ENCODE measurements around the gene TNFRSF18.

The TNFRSF18 gene

DNA sequence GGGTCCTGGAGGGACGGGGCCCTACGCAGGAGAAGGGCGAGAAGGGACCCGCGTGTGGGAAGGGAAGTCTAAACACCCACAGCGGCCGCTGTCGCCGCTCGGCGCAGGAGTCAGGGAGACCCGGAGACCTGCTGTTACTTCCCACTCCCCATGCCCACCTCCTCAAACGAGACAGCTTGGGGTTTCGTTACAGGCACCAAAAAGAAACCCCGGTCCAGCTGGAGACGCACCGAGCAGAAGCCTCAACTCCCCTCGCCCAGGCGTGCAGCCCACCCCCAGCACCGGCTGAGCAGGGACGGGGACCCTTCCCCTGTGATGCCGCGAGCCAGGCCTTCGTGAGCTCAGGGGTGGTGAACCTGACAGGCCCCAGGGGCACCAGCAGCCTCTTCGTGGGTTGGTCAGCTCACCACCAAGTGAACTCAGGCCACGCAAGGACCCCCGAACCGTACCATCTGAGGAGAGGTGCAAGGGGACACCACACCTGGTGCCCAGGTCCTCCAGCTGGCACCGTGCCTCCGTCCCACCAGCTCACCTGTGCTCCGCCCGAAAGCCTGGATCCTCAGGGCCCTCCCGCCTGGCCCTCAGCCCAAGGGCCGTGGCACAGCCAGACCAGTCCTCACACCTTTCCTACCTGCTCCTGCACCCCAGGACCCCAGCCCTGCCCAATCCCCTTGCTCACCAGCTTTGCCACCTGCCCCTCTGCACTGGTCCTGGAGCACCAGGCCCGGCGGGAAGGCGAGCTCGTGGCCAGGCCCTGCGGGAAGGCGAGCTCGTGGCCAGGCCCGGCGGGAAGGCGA, 20.4 kb upstream of the TNFRSF18 start:
- TF ChIP-seq CTCF (IDR thresholded peaks at IDR 0.05; ENCODE audit: control insufficient read depth, extremely low read depth, insufficient read depth): no peak
- no peak for DNase-seq (ENCODE audit: low read depth)
- no peak overlapping the region for H3K4me3 ChIP-seq (ENCODE audit: low read depth, low read length)

- no peak for TF ChIP-seq CTCF (IDR thresholded peaks at IDR 0.05; ENCODE audit: control insufficient read depth, extremely low read depth, insufficient read depth)
- no peak overlapping the region for H3K4me3 ChIP-seq (ENCODE audit: low read depth, low read length)
- no peak for DNase-seq (ENCODE audit: low read depth)
These were observed 19.5 kb upstream of the TNFRSF18 start for GRCh38 chr1:1225913-1226312.

DNA sequence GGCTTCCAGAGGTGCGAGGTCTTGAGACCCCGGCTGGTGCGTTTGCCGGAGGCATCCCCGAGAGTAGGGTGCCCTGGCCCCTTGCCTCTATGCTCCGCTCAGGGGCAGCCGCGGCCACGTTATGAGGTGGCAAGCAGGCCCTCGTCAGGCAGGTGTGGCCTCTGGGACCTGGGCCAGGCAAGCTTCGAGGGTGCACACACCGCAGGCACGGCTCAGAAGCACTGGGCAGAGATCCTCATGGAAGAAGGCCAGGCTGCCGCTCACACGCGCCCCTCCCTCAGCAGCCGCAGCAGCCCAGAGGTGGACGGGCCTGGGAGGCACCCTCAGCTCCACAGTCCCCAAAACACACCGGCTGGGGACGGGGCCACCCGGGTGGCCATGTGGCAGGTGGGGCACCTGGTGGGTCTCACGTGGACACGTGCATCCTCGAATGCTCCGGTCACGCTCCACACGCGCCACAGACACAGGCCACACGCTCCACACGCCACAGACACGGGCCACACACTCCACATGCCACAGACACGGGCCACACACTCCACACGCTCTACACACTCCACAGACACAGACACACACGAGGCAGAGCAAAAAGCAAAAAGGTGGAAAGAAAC, 18.9 kb upstream of the TNFRSF18 start:
- DNase-seq (ENCODE audit: low read depth): no peak
- no peak for TF ChIP-seq CTCF (IDR thresholded peaks at IDR 0.05; ENCODE audit: control insufficient read depth, extremely low read depth, insufficient read depth)
- H3K4me3 ChIP-seq (ENCODE audit: low read depth, low read length): no peak overlapping the region

DNA sequence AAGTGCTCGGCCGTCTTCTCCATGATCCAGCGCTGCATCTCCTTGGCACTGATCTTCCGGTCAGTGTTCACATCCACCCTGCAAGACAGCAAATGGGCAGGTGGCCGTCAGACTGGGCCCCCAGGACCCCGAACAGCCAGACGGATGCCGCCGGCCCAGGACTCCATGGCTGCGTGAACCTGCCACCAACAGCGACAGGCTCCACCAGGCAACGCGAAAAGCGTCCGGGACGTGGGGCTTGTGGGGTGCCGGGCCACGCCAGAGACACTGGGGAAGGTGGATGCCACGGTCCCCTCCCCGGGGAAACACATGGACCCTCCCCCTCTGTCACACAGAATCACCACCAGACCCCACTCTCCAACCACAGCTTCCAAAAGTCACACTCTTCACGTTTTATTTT, 17.5 kb upstream of the TNFRSF18 start:
- H3K4me3 ChIP-seq (ENCODE audit: low read depth, low read length): no peak overlapping the region
- no peak for TF ChIP-seq CTCF (IDR thresholded peaks at IDR 0.05; ENCODE audit: control insufficient read depth, extremely low read depth, insufficient read depth)
- DNase-seq (ENCODE audit: low read depth): no peak

DNA sequence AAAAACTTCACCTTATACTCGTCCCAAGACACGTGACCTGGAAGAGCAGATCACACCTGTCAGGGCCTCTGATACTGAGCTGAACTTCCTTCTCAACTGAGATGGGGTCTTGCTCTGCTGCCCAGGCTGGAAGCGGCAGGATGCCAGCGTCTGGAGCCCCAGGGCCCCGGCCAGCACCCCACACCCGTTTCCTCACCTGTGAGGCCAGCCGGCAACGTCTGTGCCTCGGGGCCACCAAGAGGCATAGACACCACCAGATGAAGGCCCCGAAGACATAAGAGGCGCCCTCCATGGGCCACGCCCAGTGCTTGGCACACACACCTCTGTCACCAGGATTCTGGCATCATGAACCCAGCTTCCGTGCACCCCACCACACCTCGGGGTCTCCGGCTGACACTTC, 16.9 kb upstream of the TNFRSF18 start:
- DNase-seq (ENCODE audit: low read depth): no peak
- H3K4me3 ChIP-seq (ENCODE audit: low read depth, low read length): no peak overlapping the region
- TF ChIP-seq CTCF (IDR thresholded peaks at IDR 0.05; ENCODE audit: control insufficient read depth, extremely low read depth, insufficient read depth): no peak

DNA sequence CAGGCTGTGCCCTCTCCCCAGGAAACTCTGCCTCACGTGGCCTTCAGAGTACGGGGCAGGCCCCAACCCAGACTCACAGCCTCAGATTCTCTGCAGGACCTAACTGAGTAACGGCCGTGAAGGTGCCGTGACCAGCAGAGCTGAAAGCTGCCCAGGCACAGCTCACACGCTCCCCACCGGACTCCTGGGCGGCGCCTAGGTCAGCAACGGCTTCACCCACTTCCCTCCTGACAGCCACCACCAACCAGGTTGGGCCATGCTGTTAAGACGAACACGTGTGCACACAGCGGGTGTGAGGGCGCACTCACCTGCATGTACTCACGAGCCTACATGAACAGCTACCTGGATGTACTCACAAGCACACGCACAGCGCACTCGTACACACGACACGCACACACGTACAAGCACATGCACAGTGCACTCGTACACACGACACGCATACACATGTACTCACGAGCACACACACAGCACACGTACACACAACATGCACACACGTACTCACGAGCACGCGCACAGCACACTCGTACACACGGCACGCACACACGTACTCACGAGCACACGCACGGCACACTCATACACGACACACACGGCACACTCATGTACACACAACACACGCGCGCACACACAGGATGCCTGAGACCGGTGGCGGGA, 16.3 kb upstream of the TNFRSF18 start:
- H3K4me3 ChIP-seq (ENCODE audit: low read depth, low read length): no peak overlapping the region
- no peak for DNase-seq (ENCODE audit: low read depth)
- TF ChIP-seq CTCF (IDR thresholded peaks at IDR 0.05; ENCODE audit: control insufficient read depth, extremely low read depth, insufficient read depth): no peak
